AG10803 (cell line): ENCODE data around the gene KCNAB1.

Experiments used
- DNase-seq: peaks from one replicate; pipeline ENCODE4 v3.0.0; 2010; ENCODE audit warnings: low read depth
- H3K4me3 ChIP-seq: 2 replicates; pipeline ENCODE4 v1.5.1; 2011; ENCODE audit warnings: mild to moderate bottlenecking, low read length, control low read depth
- TF ChIP-seq, protein P1 (sequence below): conservative IDR thresholded peaks from 2 replicates; pipeline ENCODE4 v1.5.1; 2011; ENCODE audit warnings: mild to moderate bottlenecking, low read length, control low read depth, inconsistent platforms

KCNAB1 gene

DNA sequence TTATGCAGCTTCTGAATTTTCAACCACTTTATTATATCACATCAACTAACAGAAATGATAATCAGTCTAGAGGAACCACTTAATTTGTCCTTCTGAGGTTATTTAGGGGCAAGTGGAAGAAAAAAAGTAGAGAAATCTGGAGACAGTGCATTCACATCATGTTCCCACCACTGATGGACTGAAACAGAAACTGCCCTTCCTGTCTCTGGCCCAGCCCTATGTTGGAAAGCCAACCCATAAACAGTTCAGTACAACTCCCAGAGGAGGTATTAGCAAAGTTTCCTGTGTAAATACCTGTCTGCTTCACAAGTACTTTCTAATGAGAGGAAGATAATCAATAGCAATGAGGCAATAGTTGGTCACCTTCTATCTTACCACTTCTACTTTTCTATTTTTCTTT, 228.7 kb downstream of the KCNAB1 start:
- no peak overlapping the region for H3K4me3 ChIP-seq
- TF ChIP-seq, protein P1, sequence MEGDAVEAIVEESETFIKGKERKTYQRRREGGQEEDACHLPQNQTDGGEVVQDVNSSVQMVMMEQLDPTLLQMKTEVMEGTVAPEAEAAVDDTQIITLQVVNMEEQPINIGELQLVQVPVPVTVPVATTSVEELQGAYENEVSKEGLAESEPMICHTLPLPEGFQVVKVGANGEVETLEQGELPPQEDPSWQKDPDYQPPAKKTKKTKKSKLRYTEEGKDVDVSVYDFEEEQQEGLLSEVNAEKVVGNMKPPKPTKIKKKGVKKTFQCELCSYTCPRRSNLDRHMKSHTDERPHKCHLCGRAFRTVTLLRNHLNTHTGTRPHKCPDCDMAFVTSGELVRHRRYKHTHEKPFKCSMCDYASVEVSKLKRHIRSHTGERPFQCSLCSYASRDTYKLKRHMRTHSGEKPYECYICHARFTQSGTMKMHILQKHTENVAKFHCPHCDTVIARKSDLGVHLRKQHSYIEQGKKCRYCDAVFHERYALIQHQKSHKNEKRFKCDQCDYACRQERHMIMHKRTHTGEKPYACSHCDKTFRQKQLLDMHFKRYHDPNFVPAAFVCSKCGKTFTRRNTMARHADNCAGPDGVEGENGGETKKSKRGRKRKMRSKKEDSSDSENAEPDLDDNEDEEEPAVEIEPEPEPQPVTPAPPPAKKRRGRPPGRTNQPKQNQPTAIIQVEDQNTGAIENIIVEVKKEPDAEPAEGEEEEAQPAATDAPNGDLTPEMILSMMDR: no peak
- DNase-seq: no peak

DNA sequence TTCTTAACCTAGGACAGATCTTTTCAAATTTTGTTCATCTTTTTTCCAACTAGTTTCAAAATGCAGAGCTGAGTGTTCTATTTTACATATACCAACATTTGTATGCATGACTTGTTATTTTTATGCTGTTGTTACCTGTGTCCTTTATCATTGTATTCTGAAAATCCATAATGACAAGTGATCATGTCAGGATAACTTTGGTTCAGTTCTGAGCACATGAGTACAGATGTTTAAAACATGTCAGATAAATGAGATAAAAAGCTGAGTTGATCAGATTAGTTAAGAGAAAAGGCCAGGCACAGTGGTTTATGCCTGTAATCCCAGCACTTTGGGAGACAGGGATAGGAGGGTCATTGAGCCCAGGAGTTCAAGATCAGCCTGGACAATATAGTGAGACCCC, 229.6 kb downstream of the KCNAB1 start:
- no peak for DNase-seq
- TF ChIP-seq, protein P1: no peak
- no peak overlapping the region for H3K4me3 ChIP-seq

- no peak for DNase-seq
- no peak overlapping the region for H3K4me3 ChIP-seq
- TF ChIP-seq, protein P1: no peak
Measured at GRCh38 chr3:156350781-156351180, 230.4 kb downstream of the KCNAB1 start.

- H3K4me3 ChIP-seq: no peak overlapping the region
- TF ChIP-seq, protein P1: no peak
- DNase-seq: no peak
Measured at GRCh38 chr3:156351783-156352182, 231.4 kb downstream of the KCNAB1 start.

GRCh38 chr3:156352728-156353127, 232.3 kb downstream of the KCNAB1 start:
- no peak overlapping the region for H3K4me3 ChIP-seq
- DNase-seq: no peak
- TF ChIP-seq, protein P1: no peak

GRCh38 chr3:156353563-156353962, 233.2 kb downstream of the KCNAB1 start:
- H3K4me3 ChIP-seq: no peak overlapping the region
- TF ChIP-seq, protein P1: no peak
- peak; percentile 16 for DNase-seq

- TF ChIP-seq, protein P1: no peak
- DNase-seq: peak; percentile 48
- H3K4me3 ChIP-seq: no peak overlapping the region
Measured at GRCh38 chr3:156356537-156357363, 236.4 kb downstream of the KCNAB1 start.
